Panc1 (cell line): Measurements from ENCODE around the gene NFKBIB.

Source experiments
- CTCF ChIP-seq: fragments of 450-650 bp; IDR thresholded peaks from 2 replicates; pipeline ENCODE4 v1.5.1; 2017; ENCODE audit warnings: mild to moderate bottlenecking
- REST ChIP-seq, 2 experiments: IDR thresholded peaks; 2 replicates each; pipeline ENCODE4 v1.6.1; 2011 to 2012; ENCODE audit warnings: low read depth in 2 of 2, control low read depth in 1 of 2, low read length in 1 of 2, mild to moderate bottlenecking in 1 of 2, moderate library complexity in 1 of 2; ENCODE audit not compliant: insufficient read depth in 1 of 2
- SIN3A ChIP-seq: IDR thresholded peaks from 2 replicates; pipeline ENCODE4 v1.6.1; 2012; ENCODE audit warnings: low read depth, mild to moderate bottlenecking, low read length, moderate library complexity, borderline replicate concordance; ENCODE audit not compliant: insufficient read depth

- TF ChIP-seq CTCF = no peak
- TF ChIP-seq SIN3A = no peak
- TF ChIP-seq REST (IDR thresholded peaks at IDR 0.05; ENCODE audit: insufficient read depth in 1 of 2, low read depth in 2 of 2, low read length in 1 of 2) = no peak
Observed at GRCh38 chr19:38900202-38900629, 447 bp downstream of the NFKBIB start.
